Measurements from ENCODE around the gene KIF1A.

GRCh38 chr2:240727439-240727838 lies 92.6 kb downstream of the KIF1A start:
- TF ChIP-seq, protein P1, sequence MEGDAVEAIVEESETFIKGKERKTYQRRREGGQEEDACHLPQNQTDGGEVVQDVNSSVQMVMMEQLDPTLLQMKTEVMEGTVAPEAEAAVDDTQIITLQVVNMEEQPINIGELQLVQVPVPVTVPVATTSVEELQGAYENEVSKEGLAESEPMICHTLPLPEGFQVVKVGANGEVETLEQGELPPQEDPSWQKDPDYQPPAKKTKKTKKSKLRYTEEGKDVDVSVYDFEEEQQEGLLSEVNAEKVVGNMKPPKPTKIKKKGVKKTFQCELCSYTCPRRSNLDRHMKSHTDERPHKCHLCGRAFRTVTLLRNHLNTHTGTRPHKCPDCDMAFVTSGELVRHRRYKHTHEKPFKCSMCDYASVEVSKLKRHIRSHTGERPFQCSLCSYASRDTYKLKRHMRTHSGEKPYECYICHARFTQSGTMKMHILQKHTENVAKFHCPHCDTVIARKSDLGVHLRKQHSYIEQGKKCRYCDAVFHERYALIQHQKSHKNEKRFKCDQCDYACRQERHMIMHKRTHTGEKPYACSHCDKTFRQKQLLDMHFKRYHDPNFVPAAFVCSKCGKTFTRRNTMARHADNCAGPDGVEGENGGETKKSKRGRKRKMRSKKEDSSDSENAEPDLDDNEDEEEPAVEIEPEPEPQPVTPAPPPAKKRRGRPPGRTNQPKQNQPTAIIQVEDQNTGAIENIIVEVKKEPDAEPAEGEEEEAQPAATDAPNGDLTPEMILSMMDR (conservative IDR thresholded peaks at IDR 0.05), result no peak
- no peak for TF ChIP-seq EZH2 (IDR thresholded peaks at IDR 0.05; ENCODE audit: low read depth)
